K562 (cell line): ENCODE data around the gene SAMD10. TPM values are rescaled to one million over a fixed set of nuclear protein-coding genes. Genes with fewer than 3 reads are reported as not detected.

Experiments used
- ATAC-seq: fragments of 200-7000 bp; cut with Tn5 transposase; 3 replicates; pipeline ENCODE4 v1.9.1; 2020; ENCODE audit warnings: moderate library complexity
- BruUV-seq: library from RNA; stranded (reverse); fragments of 400-500 nt; replicated peaks from 2 replicates; lab custom pipeline; 2021; lab: Mats Ljungman, UMichigan
- CTCF ChIA-PET: fragments of 300-600 bp; formaldehyde crosslinking; extraction: SDS; loops from one replicate; lab custom pipeline; 2021; ENCODE audit warnings: low intra/inter-chr PET ratio; lab: Yijun Ruan, JAX
- POLR2A ChIA-PET: fragments of 300-600, 350-650 bp; sonication (Branson Sonifier 250); formaldehyde crosslinking; extraction: SDS; loops from one replicate; lab custom pipeline; 2021; ENCODE audit warnings: antibody characterized with exemption, inconsistent platforms; lab: Yijun Ruan, JAX
- DNase-seq, 4 experiments: peaks; one replicate each; pipeline versions ENCODE4 v3.0.0 to v3.0.0-alpha.2; 2011 to 2018; ENCODE audit warnings: low spot score in 3 of 4, mixed read lengths in 3 of 4; ENCODE audit errors: extremely low read depth in 1 of 4
- FAIRE-seq: peaks from 2 replicates; lab custom pipeline; 2011; peaks lifted over from hg19 to GRCh38; lab: Jason Lieb, UNC
- H2AFZ ChIP-seq: 2 replicates; pipeline ENCODE4 v1.6.0; 2011; ENCODE audit warnings: low read depth, low read length, control low read depth, inconsistent platforms
- H3K27ac ChIP-seq: fragments of 200-600 bp; 3 replicates; pipeline ENCODE4 v1.8.0; 2011; ENCODE audit warnings: low read depth, mild to moderate bottlenecking, control low read depth, inconsistent platforms, low read length, moderate library complexity, mixed read lengths; ENCODE audit errors: extremely low read depth
- H3K27me3 ChIP-seq, 2 experiments: fragments of 300-600 bp in 1 of 2; 2 replicates in 1 of 2; 3 replicates in 1 of 2; pipeline versions ENCODE4 v1.6.0 to v1.8.0; 2011; ENCODE audit warnings: inconsistent platforms in 2 of 2, low read length in 2 of 2, mild to moderate bottlenecking in 1 of 2, mixed read lengths in 1 of 2, moderate library complexity in 1 of 2; ENCODE audit not compliant: control insufficient read depth in 2 of 2, insufficient read depth in 2 of 2
- H3K36me3 ChIP-seq: fragments of 300-600 bp; 3 replicates; pipeline ENCODE4 v1.8.0; 2011; ENCODE audit warnings: mild to moderate bottlenecking, low read length, inconsistent platforms; ENCODE audit not compliant: control insufficient read depth, insufficient read depth
- H3K4me1 ChIP-seq, 2 experiments: fragments of 200-600 bp in 1 of 2; replicated peaks in 1 of 2; 2 replicates in 1 of 2; 3 replicates in 1 of 2; pipeline versions ENCODE4 v1.5.1 to v1.8.0; 2011; ENCODE audit warnings: inconsistent platforms in 2 of 2, low read length in 2 of 2, mild to moderate bottlenecking in 1 of 2, mixed read lengths in 1 of 2, moderate library complexity in 1 of 2; ENCODE audit not compliant: control insufficient read depth in 2 of 2, insufficient read depth in 2 of 2
- H3K4me2 ChIP-seq: 2 replicates; pipeline ENCODE4 v1.6.1; 2011; ENCODE audit warnings: low read length, control low read depth, inconsistent platforms, mixed read lengths; ENCODE audit not compliant: insufficient read depth
- H3K4me3 ChIP-seq: fragments of 200-600 bp; sonication (generic), shearing (Covaris generic); 2 replicates; pipeline ENCODE4 v1.5.1; 2016; ENCODE audit warnings: control low read depth, inconsistent platforms
- H3K79me2 ChIP-seq: fragments of 200-600 bp; 3 replicates; pipeline ENCODE4 v1.8.0; 2011; ENCODE audit warnings: low read length, inconsistent platforms; ENCODE audit not compliant: control insufficient read depth, insufficient read depth
- H3K9ac ChIP-seq, 2 experiments: 2 replicates each; pipeline versions ENCODE4 v1.6.0 to v1.6.1; 2011; ENCODE audit warnings: low read depth in 2 of 2, low read length in 2 of 2, control low read depth in 1 of 2, inconsistent platforms in 1 of 2, mild to moderate bottlenecking in 1 of 2, mixed read lengths in 1 of 2; ENCODE audit not compliant: insufficient read depth in 1 of 2
- H3K9me1 ChIP-seq: one replicate; pipeline ENCODE4 v1.6.0; 2011; ENCODE audit warnings: inconsistent platforms, mild to moderate bottlenecking, low read length, moderate library complexity; ENCODE audit not compliant: control insufficient read depth, insufficient read depth
- H3K9me3 ChIP-seq: replicated peaks from 2 replicates; pipeline ENCODE4 v1.5.1; 2011; ENCODE audit warnings: low read depth, low read length, inconsistent platforms; ENCODE audit not compliant: control insufficient read depth, insufficient read depth
- H4K20me1 ChIP-seq: replicated peaks from 2 replicates; pipeline ENCODE4 v1.6.1; 2011; ENCODE audit warnings: low read length, inconsistent platforms, mixed read lengths; ENCODE audit not compliant: control insufficient read depth, insufficient read depth
- ATF4 ChIP-seq: fragments of 450-650 bp; formaldehyde crosslinking; IDR thresholded peaks from 2 replicates; pipeline ENCODE4 v1.4.0; 2022; ENCODE audit warnings: mild to moderate bottlenecking, moderate library complexity
- DIDO1 ChIP-seq: fragments of 450-650 bp; IDR thresholded peaks from 2 replicates; pipeline ENCODE4 v1.6.1; 2016; ENCODE audit warnings: low read depth, missing biosample characterization, missing genetic modification characterization
- DLX4 ChIP-seq: fragments of 250-450 bp; sonication (Bioruptor Pico); IDR thresholded peaks from 2 replicates; pipeline ENCODE4 v1.6.1; 2021; ENCODE audit warnings: mild to moderate bottlenecking
- GTF2B ChIP-seq: IDR thresholded peaks from 2 replicates; pipeline ENCODE4 v1.6.1; 2011; ENCODE audit not compliant: insufficient read length; ENCODE audit errors: extremely low read depth
- HLTF ChIP-seq: fragments of 450-650 bp; IDR thresholded peaks from 2 replicates; pipeline ENCODE4 v1.6.1; 2016
- IRF9 ChIP-seq: fragments of 450-650 bp; IDR thresholded peaks from 2 replicates; pipeline ENCODE4 v1.6.1; 2016; ENCODE audit warnings: missing biosample characterization, missing genetic modification characterization
- NELFE ChIP-seq: IDR thresholded peaks from 2 replicates; pipeline ENCODE4 v1.6.1; 2011; ENCODE audit warnings: mild to moderate bottlenecking; ENCODE audit not compliant: insufficient read depth, insufficient read length
- PHB ChIP-seq: fragments of 250-450 bp; sonication (Bioruptor Pico); IDR thresholded peaks from 2 replicates; pipeline ENCODE4 v1.5.0; 2021
- PHF21A ChIP-seq: fragments of 450-650 bp; IDR thresholded peaks from 2 replicates; pipeline ENCODE4 v1.6.1; 2017; ENCODE audit warnings: low read depth, borderline replicate concordance
- PPARD ChIP-seq: fragments of 250-450 bp; sonication (Bioruptor Pico); IDR thresholded peaks from 2 replicates; pipeline ENCODE4 v1.8.0; 2022; ENCODE audit warnings: inconsistent platforms, mild to moderate bottlenecking, moderate library complexity
- SMAD4 ChIP-seq: fragments of 250-450 bp; sonication (Bioruptor Pico); conservative IDR thresholded peaks from 2 replicates; pipeline ENCODE4 v1.8.0; 2021; ENCODE audit warnings: inconsistent platforms, mild to moderate bottlenecking, moderate library complexity
- SMARCB1 ChIP-seq: IDR thresholded peaks from 2 replicates; pipeline ENCODE4 v1.6.1; 2011; ENCODE audit warnings: improper control_type of control experiment, low read depth; ENCODE audit not compliant: insufficient read length
- SUPT5H ChIP-seq: fragments of 450-650 bp; IDR thresholded peaks from 2 replicates; pipeline ENCODE4 v1.6.1; 2016
- TAF15 ChIP-seq: fragments of 200-400 bp; formaldehyde crosslinking; IDR thresholded peaks from 2 replicates; pipeline ENCODE4 v1.6.1; 2017; ENCODE audit warnings: mild to moderate bottlenecking, low read depth, low read length, moderate library complexity
- ZBTB1 ChIP-seq: sonication (generic); formaldehyde crosslinking; IDR thresholded peaks from 2 replicates; pipeline ENCODE4 v1.8.1; 2023; ENCODE audit warnings: missing genetic modification reagents, low read depth, mild to moderate bottlenecking, borderline replicate concordance
- ZBTB2 ChIP-seq: fragments of 450-650 bp; IDR thresholded peaks from 2 replicates; pipeline ENCODE4 v1.6.1; 2016; ENCODE audit warnings: antibody characterized with exemption
- ZC3H8 ChIP-seq: fragments of 450-650 bp; IDR thresholded peaks from 2 replicates; pipeline ENCODE4 v1.6.1; 2017
- ZNF707 ChIP-seq: fragments of 250-450 bp; sonication (Bioruptor Pico); conservative IDR thresholded peaks from 2 replicates; pipeline ENCODE4 v1.8.0; 2022; ENCODE audit warnings: inconsistent platforms, mild to moderate bottlenecking, moderate library complexity
- WGBS: fragments of 100-300 bp; shearing (Covaris generic); methylation state at CpG from one replicate; pipeline ENCODE4 v1.1.6; 2016; ENCODE audit warnings: low coverage, mixed read lengths; ENCODE audit not compliant: insufficient coverage; ENCODE audit errors: missing lambda C conversion rate; 5-methylcytosine and 5-hydroxymethylcytosine counted together
- in situ Hi-C: fragments of 300-500 bp; cut with MboI; formaldehyde crosslinking; loops from 4 replicates; pipeline ENCODE4 v1.15.0; 2018; ENCODE audit warnings: inconsistent platforms, mixed read lengths
- intact Hi-C: fragments of 100-400 bp; cut with micrococcal nuclease; formaldehyde crosslinking; loops from 2 replicates; pipeline ENCODE4 v1.14.2; 2022
- polyA plus RNA-seq, 8 experiments: library from polyadenylated mRNA; depleted of rRNA in 4 of 8; stranded (reverse) in 5 of 8; unstranded in 3 of 8; fragments of >200 nt; fragmentation: Nextera tagmentation in 2 of 8; fragmentation: Illumina TruSeq in 1 of 8; extraction: Ambion mirVana in 2 of 8; extraction: Trizol in 1 of 8; gene quantifications; 2 replicates each; pipeline versions ENCODE4 v1.2.1 to v1.2.3, GENCODE V29; 2011 to 2014; ENCODE audit warnings: inconsistent platforms in 1 of 8, missing spikeins in 1 of 8
- total RNA-seq, 7 experiments: library from RNA; depleted of rRNA in 6 of 7; stranded (reverse); fragments of >200 nt in 6 of 7; fragmentation: Illumina TruSeq in 2 of 7; extraction: Trizol in 2 of 7; gene quantifications; 2 replicates each; pipeline versions ENCODE4 v1.2.1 to v1.2.3, GENCODE V29; 2011 to 2021; ENCODE audit warnings: low replicate concordance in 1 of 7

SAMD10 gene
- total and polyA plus RNA-seq, 9 of the 15 experiments (the other 6 are each of a cell fraction or from before 2014, with no cell fraction given): 0.37 to 15.2 (median 4.8) TPM

- Histone ChIP-seq H3K9ac (peak within 1 kb of the TSS; percentile 86 to 92), H3K27ac (peak within 1 kb of the TSS; percentile 86), H2AFZ (peak within 1 kb of the TSS; percentile 94), H3K36me3 (peaks cover 38% of the 10 kb centered on the region), H4K20me1 (no peaks in the 10 kb centered on the region), H3K4me3 (peak within 1 kb of the TSS; percentile 100), H3K27me3 (no peaks in the 10 kb centered on the region), H3K9me3 (no peaks in the 10 kb centered on the region), H3K9me1 (peaks cover 3% of the 10 kb centered on the region), H3K4me1 (peaks cover 24 to 46% of the 10 kb centered on the region in 2 experiments), H3K4me2 (peak within 1 kb of the TSS; percentile 99), H3K79me2 (peaks cover 34% of the 10 kb centered on the region)
- DNase-seq (peak; percentile 94 to 98 (median 96)), ATAC-seq (peak; percentile 84), FAIRE-seq (peak; percentile 95)
- in situ Hi-C loops (no loop called here), intact Hi-C loops (no loop called here)
- ChIA-PET POLR2A (interaction anchor here (0.6 to 1.4 kb wide), 8 partner anchors 9 to 442 kb away, joined by 3 to 4 read pairs (median 4); no protein-coding TSS in a partner anchor), CTCF (interaction anchor here (1.2 kb wide), 1 partner anchor 58 kb away, joined by 3 read pairs; no protein-coding TSS in a partner anchor)
- WGBS: under 1% methylated on average over 53 of the region's 75 CpGs
- no TSS peak for BruUV-seq
- TF ChIP-seq TAF15: no peak
- peak; percentile 86 for TF ChIP-seq SUPT5H
- TF ChIP-seq DIDO1 (tag): peak; percentile 95
- TF ChIP-seq PPARD (CRISPR knock-in tag): no peak
- TF ChIP-seq SMAD4 (CRISPR knock-in tag): no peak
- peak; percentile 15; the same call in 1 of the 2 replicates for TF ChIP-seq HLTF
- TF ChIP-seq NELFE: no peak
- no peak for TF ChIP-seq ATF4 (CRISPR knock-in tag)
- no peak for TF ChIP-seq SMARCB1
- TF ChIP-seq ZBTB2: peak; percentile 80; the same call in 1 of the 2 replicates
- TF ChIP-seq ZBTB1: no peak
- TF ChIP-seq ZC3H8: no peak
- no peak for TF ChIP-seq GTF2B
- no peak for TF ChIP-seq ZNF707
- TF ChIP-seq PHF21A: no peak
- no peak for TF ChIP-seq IRF9 (tag)
- TF ChIP-seq DLX4 (CRISPR knock-in tag): no peak
- TF ChIP-seq PHB (CRISPR knock-in tag): peak; percentile 78; the same call in 1 of the 2 replicates
These were observed 1.6 kb upstream of the SAMD10 start, which contains the start of gene PRPF6 for GRCh38 chr20:63980806-63981728. TSS of gene PRPF6 (plus strand) at chr20:63981132. CDS start at chr20:63981246, 114 bp downstream.
